ENCODE data around the gene CEP76. TPM values are rescaled to one million over a fixed set of nuclear protein-coding genes. Genes with fewer than 3 reads are reported as not detected.
A peak's percentile ranks its signal among the peaks of the same experiment; 100 is the strongest.
"Not testable (repeated sequence)": the region's sequence is repeated elsewhere in the genome, so short reads cannot be mapped to it uniquely, and the experiment has no call there.

CEP76 gene
- total RNA-seq, 1 experiment from 2014 or later = 17.2 TPM

GRCh38 chr18:12668041-12668440 lies 34.5 kb downstream of the CEP76 start:
- no peak for DNase-seq
- Histone ChIP-seq H3K4me3 (ENCODE audit: insufficient read depth, low read depth, low read length) (no peak overlapping the region), H3K36me3 (replicated peaks; ENCODE audit: control insufficient read depth, insufficient read depth, low read length) (no peaks in the 10 kb centered on the region; the same call in 1 of the 2 replicates)

GRCh38 chr18:12659904-12660605 lies 42.5 kb downstream of the CEP76 start:
- peaks cover 6% of the 10 kb centered on the region for H3K27me3 ChIP-seq (ENCODE audit: control insufficient read depth, insufficient read depth, low read length)
- DNase-seq = peak; percentile 59
- no peak overlapping the region for H3K4me3 ChIP-seq (ENCODE audit: insufficient read depth, low read depth, low read length)
- no peaks in the 10 kb centered on the region for H3K36me3 ChIP-seq (replicated peaks; ENCODE audit: control insufficient read depth, insufficient read depth, low read length)

More at GRCh38 chr18:12668041-12668440, 34.5 kb downstream of the CEP76 start:
- no peaks in the 10 kb centered on the region for H3K27me3 ChIP-seq (ENCODE audit: control insufficient read depth, insufficient read depth, low read length)

GRCh38 chr18:12658426-12659138 lies 43.9 kb downstream of the CEP76 start:
- H3K4me3 ChIP-seq (ENCODE audit: insufficient read depth, low read depth, low read length) = peak overlapping the region; percentile 67
- peaks cover 6% of the 10 kb centered on the region for H3K27me3 ChIP-seq (ENCODE audit: control insufficient read depth, insufficient read depth, low read length)
- peak; percentile 75 for DNase-seq
- no peaks in the 10 kb centered on the region for H3K36me3 ChIP-seq (replicated peaks; ENCODE audit: control insufficient read depth, insufficient read depth, low read length)

- Histone ChIP-seq H3K27me3 (ENCODE audit: control insufficient read depth, insufficient read depth, low read length) (peaks cover 6% of the 10 kb centered on the region), H3K4me3 (ENCODE audit: insufficient read depth, low read depth, low read length) (peak within 1 kb of the TSS; percentile 67), H3K36me3 (replicated peaks; ENCODE audit: control insufficient read depth, insufficient read depth, low read length) (no peaks in the 10 kb centered on the region)
- DNase-seq = peak; percentile 90
These were observed 44.7 kb downstream of the CEP76 start, which contains the start of gene SPIRE1 for GRCh38 chr18:12657684-12658425. TSS of gene SPIRE1 (minus strand) at chr18:12658107. CDS start at chr18:12657866, 241 bp downstream.

- DNase-seq = peak; percentile 75
- peak overlapping the region; percentile 67 for H3K4me3 ChIP-seq (ENCODE audit: insufficient read depth, low read depth, low read length)
- no peaks in the 10 kb centered on the region for H3K36me3 ChIP-seq (replicated peaks; ENCODE audit: control insufficient read depth, insufficient read depth, low read length)
- peaks cover 6% of the 10 kb centered on the region for H3K27me3 ChIP-seq (ENCODE audit: control insufficient read depth, insufficient read depth, low read length)
These were observed 45.4 kb downstream of the CEP76 start for GRCh38 chr18:12656938-12657683.

GRCh38 chr18:12656605-12656937 lies 46.0 kb downstream of the CEP76 start:
- Histone ChIP-seq H3K4me3 (ENCODE audit: insufficient read depth, low read depth, low read length) (peak overlapping the region; percentile 67), H3K36me3 (replicated peaks; ENCODE audit: control insufficient read depth, insufficient read depth, low read length) (no peaks in the 10 kb centered on the region), H3K27me3 (ENCODE audit: control insufficient read depth, insufficient read depth, low read length) (peaks cover 6% of the 10 kb centered on the region)
- DNase-seq = no peak

GRCh38 chr18:12654971-12655370 lies 47.6 kb downstream of the CEP76 start:
- Histone ChIP-seq H3K27me3 (ENCODE audit: control insufficient read depth, insufficient read depth, low read length) (peaks cover 6% of the 10 kb centered on the region), H3K4me3 (ENCODE audit: insufficient read depth, low read depth, low read length) (no peak overlapping the region), H3K36me3 (replicated peaks; ENCODE audit: control insufficient read depth, insufficient read depth, low read length) (no peaks in the 10 kb centered on the region)
- no peak for DNase-seq

- H3K36me3 ChIP-seq (replicated peaks; ENCODE audit: control insufficient read depth, insufficient read depth, low read length) = no peaks in the 10 kb centered on the region
- H3K27me3 ChIP-seq (ENCODE audit: control insufficient read depth, insufficient read depth, low read length) = peaks cover 6% of the 10 kb centered on the region
- no peak overlapping the region for H3K4me3 ChIP-seq (ENCODE audit: insufficient read depth, low read depth, low read length)
- DNase-seq = no peak
These were observed 49.6 kb downstream of the CEP76 start for GRCh38 chr18:12652861-12653401.

GRCh38 chr18:12651651-12652050 lies 50.9 kb downstream of the CEP76 start:
- no peak overlapping the region for H3K4me3 ChIP-seq (ENCODE audit: insufficient read depth, low read depth, low read length)
- peaks cover under 1% of the 10 kb centered on the region for H3K27me3 ChIP-seq (ENCODE audit: control insufficient read depth, insufficient read depth, low read length)
- no peak for DNase-seq
- H3K36me3 ChIP-seq (replicated peaks; ENCODE audit: control insufficient read depth, insufficient read depth, low read length) = no peaks in the 10 kb centered on the region

- Histone ChIP-seq H3K4me3 (ENCODE audit: insufficient read depth, low read depth, low read length) (no peak overlapping the region), H3K36me3 (replicated peaks; ENCODE audit: control insufficient read depth, insufficient read depth, low read length) (no peaks in the 10 kb centered on the region)
- no peak for DNase-seq
These were observed 54.8 kb downstream of the CEP76 start for GRCh38 chr18:12647773-12648172.

GRCh38 chr18:12645751-12646203 lies 56.7 kb downstream of the CEP76 start:
- Histone ChIP-seq H3K27me3 (ENCODE audit: control insufficient read depth, insufficient read depth, low read length) (no peaks in the 10 kb centered on the region), H3K36me3 (replicated peaks; ENCODE audit: control insufficient read depth, insufficient read depth, low read length) (no peaks in the 10 kb centered on the region), H3K4me3 (ENCODE audit: insufficient read depth, low read depth, low read length) (no peak overlapping the region)
- no peak for DNase-seq

More at GRCh38 chr18:12647773-12648172, 54.8 kb downstream of the CEP76 start:
- no peaks in the 10 kb centered on the region for H3K27me3 ChIP-seq (ENCODE audit: control insufficient read depth, insufficient read depth, low read length)

- DNase-seq = no peak
- H3K4me3 ChIP-seq (ENCODE audit: insufficient read depth, low read depth, low read length) = no peak overlapping the region
- no peaks in the 10 kb centered on the region for H3K27me3 ChIP-seq (ENCODE audit: control insufficient read depth, insufficient read depth, low read length)
- no peaks in the 10 kb centered on the region for H3K36me3 ChIP-seq (replicated peaks; ENCODE audit: control insufficient read depth, insufficient read depth, low read length)
These were observed 57.3 kb downstream of the CEP76 start for GRCh38 chr18:12645254-12645653.

GRCh38 chr18:12643756-12644155 lies 58.8 kb downstream of the CEP76 start:
- not testable (repeated sequence) for H3K36me3 ChIP-seq (replicated peaks; ENCODE audit: control insufficient read depth, insufficient read depth, low read length); H3K27me3 ChIP-seq (ENCODE audit: control insufficient read depth, insufficient read depth, low read length); H3K4me3 ChIP-seq (ENCODE audit: insufficient read depth, low read depth, low read length); DNase-seq

GRCh38 chr18:12640881-12641200 lies 61.7 kb downstream of the CEP76 start:
- Histone ChIP-seq H3K4me3 (ENCODE audit: insufficient read depth, low read depth, low read length) (no peak overlapping the region), H3K36me3 (replicated peaks; ENCODE audit: control insufficient read depth, insufficient read depth, low read length) (no peaks in the 10 kb centered on the region), H3K27me3 (ENCODE audit: control insufficient read depth, insufficient read depth, low read length) (no peaks in the 10 kb centered on the region)
- no peak for DNase-seq
